Neural cell (in vitro differentiated cells): ENCODE measurements around the gene DNAJB11. TPM values are rescaled to one million over a fixed set of nuclear protein-coding genes. Genes with fewer than 3 reads are reported as not detected.

ENCODE experiments used
- H2AFZ ChIP-seq: fragments of 200-600, 300-800 bp; sonication (generic), shearing (Covaris generic); 2 replicates; pipeline ENCODE4 v1.6.0; 2014; ENCODE audit warnings: low read depth, mild to moderate bottlenecking, antibody characterized with exemption, low read length, moderate library complexity
- H3F3A ChIP-seq: fragments of 200-600 bp; shearing (Covaris generic); 2 replicates; pipeline ENCODE4 v1.6.1; 2016; ENCODE audit warnings: mild to moderate bottlenecking, moderate library complexity, mixed read lengths, antibody characterized with exemption, low read length; ENCODE audit not compliant: insufficient read depth, poor library complexity, severe bottlenecking
- H3K27ac ChIP-seq: fragments of 200-600, 300-800 bp; sonication (generic), shearing (Covaris generic); 2 replicates; pipeline ENCODE4 v1.5.1; 2014; ENCODE audit warnings: mild to moderate bottlenecking, low read length, moderate library complexity
- H3K27me3 ChIP-seq: fragments of 300-800, 200-600 bp; sonication (generic), shearing (Covaris generic); 2 replicates; pipeline ENCODE4 v1.6.0; 2014; ENCODE audit warnings: mild to moderate bottlenecking, low read depth, low read length, moderate library complexity; ENCODE audit not compliant: insufficient read depth
- H3K36me3 ChIP-seq: fragments of 300-800, 200-600 bp; sonication (generic), shearing (Covaris generic); 2 replicates; pipeline ENCODE4 v1.5.1; 2014; ENCODE audit warnings: mild to moderate bottlenecking, antibody characterized with exemption, low read length, moderate library complexity; ENCODE audit not compliant: insufficient read depth
- H3K4me2 ChIP-seq: fragments of 300-800, 200-600 bp; sonication (generic), shearing (Covaris generic); 2 replicates; pipeline ENCODE4 v1.6.0; 2014; ENCODE audit warnings: mild to moderate bottlenecking, low read length
- H3K4me3 ChIP-seq: fragments of 300-800, 200-600 bp; sonication (generic), shearing (Covaris generic); 2 replicates; pipeline ENCODE4 v1.5.1; 2014; ENCODE audit warnings: mild to moderate bottlenecking, low read length, moderate library complexity
- H3K79me2 ChIP-seq: fragments of 200-600 bp; shearing (Covaris generic); replicated peaks from 2 replicates; pipeline ENCODE4 v1.6.0; 2014; ENCODE audit warnings: mild to moderate bottlenecking, low read length, moderate library complexity; ENCODE audit not compliant: insufficient read depth
- H3K9ac ChIP-seq: fragments of 300-800, 200-600 bp; sonication (generic), shearing (Covaris generic); 2 replicates; pipeline ENCODE4 v1.6.1; 2016; ENCODE audit warnings: mild to moderate bottlenecking, low read length, mixed read lengths
- H3K9me2 ChIP-seq: fragments of 200-600 bp; shearing (Covaris generic); 2 replicates; pipeline ENCODE4 v1.6.1; 2016; ENCODE audit warnings: mild to moderate bottlenecking, low read length, mixed read lengths; ENCODE audit not compliant: insufficient read depth
- H3K9me3 ChIP-seq: fragments of 200-600, 300-800 bp; sonication (generic), shearing (Covaris generic); 2 replicates; pipeline ENCODE4 v1.6.1; 2016; ENCODE audit warnings: mild to moderate bottlenecking, mixed run types, low read length, moderate library complexity, mixed read lengths
- H4K20me1 ChIP-seq: fragments of 200-600 bp; shearing (Covaris generic); 2 replicates; pipeline ENCODE4 v1.6.1; 2016; ENCODE audit warnings: mild to moderate bottlenecking, mixed run types; ENCODE audit not compliant: insufficient read depth
- EP300 ChIP-seq: fragments of 450-650 bp; conservative IDR thresholded peaks from 2 replicates; pipeline ENCODE4 v1.6.1; 2014; ENCODE audit warnings: antibody characterized with exemption, mild to moderate bottlenecking, moderate library complexity; ENCODE audit not compliant: poor library complexity, severe bottlenecking
- EZH2 ChIP-seq: fragments of 200-600, 300-800 bp; shearing (Covaris generic), sonication (generic); IDR thresholded peaks from 2 replicates; pipeline ENCODE4 v1.6.1; 2014; ENCODE audit warnings: antibody characterized with exemption, low read length, borderline replicate concordance, mild to moderate bottlenecking; ENCODE audit not compliant: insufficient read depth, poor library complexity, severe bottlenecking
- MXI1 ChIP-seq: fragments of 450-650 bp; conservative IDR thresholded peaks from 2 replicates; pipeline ENCODE4 v1.6.1; 2014; ENCODE audit warnings: antibody characterized with exemption, mild to moderate bottlenecking; ENCODE audit not compliant: poor library complexity, severe bottlenecking
- POLR2AphosphoS5 ChIP-seq: IDR thresholded peaks from 2 replicates; pipeline ENCODE4 v1.6.1; 2012
- RAD21 ChIP-seq: fragments of 450-650 bp; conservative IDR thresholded peaks from 2 replicates; pipeline ENCODE4 v1.6.1; 2014; ENCODE audit warnings: antibody characterized with exemption, mild to moderate bottlenecking, moderate library complexity
- REST ChIP-seq: IDR thresholded peaks from 2 replicates; pipeline ENCODE4 v1.6.1; 2012; ENCODE audit warnings: borderline replicate concordance
- SMC3 ChIP-seq: fragments of 450-650 bp; conservative IDR thresholded peaks from 2 replicates; pipeline ENCODE4 v1.6.1; 2014; ENCODE audit warnings: antibody characterized with exemption, mild to moderate bottlenecking, moderate library complexity; ENCODE audit not compliant: poor library complexity
- TAF1 ChIP-seq: IDR thresholded peaks from 2 replicates; pipeline ENCODE4 v1.6.1; 2012; ENCODE audit warnings: low read depth
- polyA plus RNA-seq: library from polyadenylated mRNA; depleted of rRNA; stranded (reverse); fragments of >200 nt; gene quantifications from 2 replicates; pipeline ENCODE4 v1.2.3, GENCODE V29; 2014
- TF ChIP-seq, protein P1 (sequence below): fragments of 450-650 bp; IDR thresholded peaks from 2 replicates; pipeline ENCODE4 v1.5.1; 2014; ENCODE audit warnings: antibody characterized with exemption, mild to moderate bottlenecking, moderate library complexity; ENCODE audit not compliant: poor library complexity, severe bottlenecking

DNAJB11 gene
- polyA plus RNA-seq, 1 donor from 2014 or later: 108 TPM

DNA sequence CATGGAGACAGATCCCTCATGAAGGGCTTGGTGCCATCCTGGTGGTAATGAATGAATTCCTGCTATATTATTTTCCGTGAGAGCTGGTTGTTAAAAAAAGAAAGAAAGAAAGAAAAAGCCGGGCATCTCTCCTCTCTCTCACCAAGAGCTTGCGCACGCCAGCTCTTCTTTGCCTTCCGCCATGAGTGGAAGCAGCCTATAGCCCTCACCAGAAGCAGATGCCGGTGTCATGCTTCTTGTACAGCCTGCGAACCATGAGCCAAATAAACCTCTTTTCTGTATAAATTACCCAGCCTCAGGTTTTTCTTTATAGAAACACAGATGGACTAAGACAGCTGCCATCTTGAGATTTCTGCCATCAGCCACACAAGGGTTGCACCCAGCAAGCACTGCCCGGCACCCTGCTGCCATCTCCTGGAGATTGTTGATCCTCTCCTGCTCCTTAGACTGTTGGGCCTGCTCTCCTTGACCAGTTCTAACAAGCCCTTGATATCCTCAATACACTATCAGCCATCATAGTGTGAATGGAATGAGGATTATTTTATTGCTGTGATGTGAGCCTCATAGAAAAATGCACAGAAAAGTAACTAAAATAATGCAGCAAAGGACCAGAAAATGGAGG is 38.8 kb downstream of the DNAJB11 start:
- TF ChIP-seq TAF1: no peak
- TF ChIP-seq EP300: no peak
- TF ChIP-seq REST: no peak
- no peak for TF ChIP-seq POLR2AphosphoS5
- no peak for TF ChIP-seq SMC3
- TF ChIP-seq, protein P1, sequence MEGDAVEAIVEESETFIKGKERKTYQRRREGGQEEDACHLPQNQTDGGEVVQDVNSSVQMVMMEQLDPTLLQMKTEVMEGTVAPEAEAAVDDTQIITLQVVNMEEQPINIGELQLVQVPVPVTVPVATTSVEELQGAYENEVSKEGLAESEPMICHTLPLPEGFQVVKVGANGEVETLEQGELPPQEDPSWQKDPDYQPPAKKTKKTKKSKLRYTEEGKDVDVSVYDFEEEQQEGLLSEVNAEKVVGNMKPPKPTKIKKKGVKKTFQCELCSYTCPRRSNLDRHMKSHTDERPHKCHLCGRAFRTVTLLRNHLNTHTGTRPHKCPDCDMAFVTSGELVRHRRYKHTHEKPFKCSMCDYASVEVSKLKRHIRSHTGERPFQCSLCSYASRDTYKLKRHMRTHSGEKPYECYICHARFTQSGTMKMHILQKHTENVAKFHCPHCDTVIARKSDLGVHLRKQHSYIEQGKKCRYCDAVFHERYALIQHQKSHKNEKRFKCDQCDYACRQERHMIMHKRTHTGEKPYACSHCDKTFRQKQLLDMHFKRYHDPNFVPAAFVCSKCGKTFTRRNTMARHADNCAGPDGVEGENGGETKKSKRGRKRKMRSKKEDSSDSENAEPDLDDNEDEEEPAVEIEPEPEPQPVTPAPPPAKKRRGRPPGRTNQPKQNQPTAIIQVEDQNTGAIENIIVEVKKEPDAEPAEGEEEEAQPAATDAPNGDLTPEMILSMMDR: no peak
- Histone ChIP-seq H3K9ac (no peak overlapping the region), H3F3A (no peaks in the 10 kb centered on the region), H3K27me3 (no peaks in the 10 kb centered on the region), H2AFZ (no peak overlapping the region), H3K27ac (no peak overlapping the region), H3K79me2 (no peaks in the 10 kb centered on the region), H3K9me2 (no peaks in the 10 kb centered on the region), H3K4me3 (no peak overlapping the region), H3K4me2 (no peak overlapping the region), H3K36me3 (no peaks in the 10 kb centered on the region), H3K9me3 (no peaks in the 10 kb centered on the region), H4K20me1 (no peaks in the 10 kb centered on the region)

GRCh38 chr3:186612065-186612464 is 41.5 kb downstream of the DNAJB11 start:
- Histone ChIP-seq H3K36me3 (no peaks in the 10 kb centered on the region), H3F3A (peaks cover 4% of the 10 kb centered on the region), H3K27me3 (no peaks in the 10 kb centered on the region), H2AFZ (no peak overlapping the region), H3K79me2 (no peaks in the 10 kb centered on the region), H3K4me3 (no peak overlapping the region), H3K9ac (no peak overlapping the region), H3K4me2 (no peak overlapping the region), H3K27ac (no peak overlapping the region), H3K9me3 (no peaks in the 10 kb centered on the region), H4K20me1 (no peaks in the 10 kb centered on the region), H3K9me2 (no peaks in the 10 kb centered on the region)
- TF ChIP-seq EZH2 (no peak), SMC3 (no peak), EP300 (no peak), REST (no peak), MXI1 (no peak), POLR2AphosphoS5 (no peak), RAD21 (no peak)
- TF ChIP-seq, protein P1: no peak
